Measurements from ENCODE around the gene DOCK10. TPM values are rescaled to one million over a fixed set of nuclear protein-coding genes. Genes with fewer than 3 reads are reported as not detected.

The DOCK10 gene
- total and polyA plus RNA-seq, 2 donors (not counting 3 experiments of a cell fraction or from before 2014, with no cell fraction given) = 5.8 to 23.0 TPM

DNA sequence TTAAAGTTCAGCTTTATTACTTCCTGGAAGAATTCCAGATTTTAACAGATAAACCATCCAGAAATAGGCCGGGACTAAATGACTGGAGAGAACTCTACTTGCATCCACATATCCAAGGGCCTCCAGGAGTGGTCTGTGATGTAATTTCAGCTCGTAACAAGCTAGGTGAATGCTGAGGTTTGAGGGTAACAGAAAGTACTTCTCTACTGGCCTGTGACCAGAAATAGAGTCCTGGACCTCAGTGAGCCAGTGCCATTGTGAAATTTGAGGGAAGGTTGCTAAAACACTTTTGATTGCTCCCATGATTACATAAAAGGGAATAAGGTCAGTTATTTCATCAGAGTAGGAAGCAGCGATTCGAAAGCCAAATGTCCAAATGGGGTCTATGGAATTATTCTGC, 158.1 kb downstream of the DOCK10 start:
- intact Hi-C loops (cut with micrococcal nuclease) (no loop called here), dilution Hi-C loops (cut with MboI; ENCODE audit: extremely low pct_ligation_motif_present, low sequenced_read_pairs) (no loop called here)
- Histone ChIP-seq H2AFZ (ENCODE audit: low read depth, low read length) (no peak overlapping the region), H3K9me3 (replicated peaks; ENCODE audit: control insufficient read depth, insufficient read depth, low read length) (no peaks in the 10 kb centered on the region), H3K27ac (ENCODE audit: insufficient read depth, low read depth, low read length) (no peak overlapping the region), H4K20me1 (replicated peaks; ENCODE audit: control insufficient read depth, extremely low read depth, insufficient read depth, low read length) (no peaks in the 10 kb centered on the region), H3K36me3 (ENCODE audit: control insufficient read depth in 2 of 2, extremely low read depth in 1 of 2, insufficient read depth in 2 of 2, low read length in 2 of 2) (peaks cover 0 to 3% of the 10 kb centered on the region in 2 experiments), H3K4me3 (replicated peaks in 1 of 3; ENCODE audit: insufficient read depth in 1 of 3, low read depth in 1 of 3, low read length in 3 of 3) (no peak overlapping the region), H3K9me1 (replicated peaks; ENCODE audit: control insufficient read depth, extremely low read depth, insufficient read depth, low read length) (no peaks in the 10 kb centered on the region), H3K4me1 (ENCODE audit: control insufficient read depth, extremely low read depth, insufficient read depth, low read length) (peaks cover 28% of the 10 kb centered on the region), H3K27me3 (ENCODE audit: control insufficient read depth in 2 of 2, insufficient read depth in 2 of 2, low read length in 2 of 2) (no peaks in the 10 kb centered on the region), H3K79me2 (ENCODE audit: control insufficient read depth, insufficient read depth, low read length) (peaks cover 2% of the 10 kb centered on the region), H3K4me2 (ENCODE audit: insufficient read depth, low read length) (no peak overlapping the region), H3K9ac (replicated peaks; ENCODE audit: extremely low read depth, insufficient read depth, low read length) (no peak overlapping the region)
- no peak for TF ChIP-seq JUN (IDR thresholded peaks at IDR 0.05; ENCODE audit: borderline replicate concordance, insufficient read depth, insufficient read length, low read depth)
- TF ChIP-seq, protein P1, sequence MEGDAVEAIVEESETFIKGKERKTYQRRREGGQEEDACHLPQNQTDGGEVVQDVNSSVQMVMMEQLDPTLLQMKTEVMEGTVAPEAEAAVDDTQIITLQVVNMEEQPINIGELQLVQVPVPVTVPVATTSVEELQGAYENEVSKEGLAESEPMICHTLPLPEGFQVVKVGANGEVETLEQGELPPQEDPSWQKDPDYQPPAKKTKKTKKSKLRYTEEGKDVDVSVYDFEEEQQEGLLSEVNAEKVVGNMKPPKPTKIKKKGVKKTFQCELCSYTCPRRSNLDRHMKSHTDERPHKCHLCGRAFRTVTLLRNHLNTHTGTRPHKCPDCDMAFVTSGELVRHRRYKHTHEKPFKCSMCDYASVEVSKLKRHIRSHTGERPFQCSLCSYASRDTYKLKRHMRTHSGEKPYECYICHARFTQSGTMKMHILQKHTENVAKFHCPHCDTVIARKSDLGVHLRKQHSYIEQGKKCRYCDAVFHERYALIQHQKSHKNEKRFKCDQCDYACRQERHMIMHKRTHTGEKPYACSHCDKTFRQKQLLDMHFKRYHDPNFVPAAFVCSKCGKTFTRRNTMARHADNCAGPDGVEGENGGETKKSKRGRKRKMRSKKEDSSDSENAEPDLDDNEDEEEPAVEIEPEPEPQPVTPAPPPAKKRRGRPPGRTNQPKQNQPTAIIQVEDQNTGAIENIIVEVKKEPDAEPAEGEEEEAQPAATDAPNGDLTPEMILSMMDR (IDR thresholded peaks at IDR 0.05; ENCODE audit: extremely low read depth in 1 of 2, insufficient read depth in 1 of 2, low read depth in 1 of 2, low read length in 2 of 2) = no peak
- TF ChIP-seq MYC (IDR thresholded peaks at IDR 0.05; ENCODE audit: low read depth, low read length) = no peak
- no peak for TF ChIP-seq POLR2AphosphoS5 (IDR thresholded peaks at IDR 0.05; ENCODE audit: insufficient read depth, low read depth, low read length)
- no peak for TF ChIP-seq EZH2 (IDR thresholded peaks at IDR 0.05; ENCODE audit: borderline replicate concordance, low read depth, low read length, severe bottlenecking)
- TF ChIP-seq, protein P2, sequence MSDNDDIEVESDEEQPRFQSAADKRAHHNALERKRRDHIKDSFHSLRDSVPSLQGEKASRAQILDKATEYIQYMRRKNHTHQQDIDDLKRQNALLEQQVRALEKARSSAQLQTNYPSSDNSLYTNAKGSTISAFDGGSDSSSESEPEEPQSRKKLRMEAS (IDR thresholded peaks at IDR 0.05; ENCODE audit: insufficient read depth, insufficient read length) = no peak
- no peak for TF ChIP-seq GATA2 (IDR thresholded peaks at IDR 0.05; ENCODE audit: insufficient read depth, insufficient read length, low read depth, low read length)
- TF ChIP-seq FOS (IDR thresholded peaks at IDR 0.05; ENCODE audit: borderline replicate concordance, insufficient read depth, low read length) = no peak
- TF ChIP-seq POLR2A (IDR thresholded peaks at IDR 0.05; ENCODE audit: low read depth, low read length) = no peak
- no peak for FAIRE-seq
- BruUV-seq (replicated peaks) = no TSS peak
- ChIA-PET POLR2A (no interaction called here), CTCF (interaction anchor here (1.1 to 2.8 kb wide), 3 partner anchors 27 to 776 kb away, joined by 4 to 11 read pairs (median 4); no protein-coding TSS in a partner anchor)
- DNase-seq (ENCODE audit: low read depth, low spot score) = no peak
